ENCODE results near the gene AMPD1. TPM values are rescaled to one million over a fixed set of nuclear protein-coding genes. Genes with fewer than 3 reads are reported as not detected.

Gene AMPD1
- polyA plus RNA-seq, 1 of the 3 experiments (the other 2 are of a cell fraction), result not detected

- Histone ChIP-seq H4K20me1 (ENCODE audit: insufficient read depth) (no peaks in the 10 kb centered on the region), H3K27me3 (ENCODE audit: insufficient read depth) (no peaks in the 10 kb centered on the region; the same call in 1 of the 2 replicates), H3K9ac (no peak overlapping the region), H3K9me2 (no peaks in the 10 kb centered on the region), H2AFZ (ENCODE audit: low read depth) (no peak overlapping the region), H3F3A (replicated peaks; ENCODE audit: insufficient read depth) (peaks cover 45% of the 10 kb centered on the region), H3K4me1 (ENCODE audit: control insufficient read depth in 1 of 2, insufficient read depth in 2 of 2, low read depth in 1 of 2, low read length in 1 of 2) (no peaks in the 10 kb centered on the region; a peak in 1 of 4 replicates), H3K27ac (ENCODE audit: low read depth in 2 of 2, low read length in 1 of 2) (no peak overlapping the region), H3K4me2 (no peak overlapping the region), H3K4me3 (ENCODE audit: low read depth in 2 of 2, low read length in 1 of 2) (no peak overlapping the region), H3K36me3 (replicated peaks in 1 of 2; ENCODE audit: control insufficient read depth in 1 of 2, insufficient read depth in 2 of 2, low read length in 1 of 2) (peaks cover 26 to 36% of the 10 kb centered on the region in 2 experiments), H3K9me3 (no peaks in the 10 kb centered on the region), H3K79me2 (ENCODE audit: insufficient read depth) (no peaks in the 10 kb centered on the region)
- ChIA-PET CTCF (interaction anchor here (0.8 to 1.6 kb wide), 4 partner anchors 13 to 144 kb away, joined by 3 read pairs; partner anchors contain the start of genes CSDE1 and NRAS), POLR2A (no interaction called here)
- DNase-seq, result no peak
- TF ChIP-seq, protein P1, sequence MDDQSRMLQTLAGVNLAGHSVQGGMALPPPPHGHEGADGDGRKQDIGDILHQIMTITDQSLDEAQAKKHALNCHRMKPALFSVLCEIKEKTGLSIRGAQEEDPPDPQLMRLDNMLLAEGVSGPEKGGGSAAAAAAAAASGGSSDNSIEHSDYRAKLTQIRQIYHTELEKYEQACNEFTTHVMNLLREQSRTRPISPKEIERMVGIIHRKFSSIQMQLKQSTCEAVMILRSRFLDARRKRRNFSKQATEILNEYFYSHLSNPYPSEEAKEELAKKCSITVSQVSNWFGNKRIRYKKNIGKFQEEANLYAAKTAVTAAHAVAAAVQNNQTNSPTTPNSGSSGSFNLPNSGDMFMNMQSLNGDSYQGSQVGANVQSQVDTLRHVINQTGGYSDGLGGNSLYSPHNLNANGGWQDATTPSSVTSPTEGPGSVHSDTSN (IDR thresholded peaks at IDR 0.05), result no peak
- TF ChIP-seq, protein P2, sequence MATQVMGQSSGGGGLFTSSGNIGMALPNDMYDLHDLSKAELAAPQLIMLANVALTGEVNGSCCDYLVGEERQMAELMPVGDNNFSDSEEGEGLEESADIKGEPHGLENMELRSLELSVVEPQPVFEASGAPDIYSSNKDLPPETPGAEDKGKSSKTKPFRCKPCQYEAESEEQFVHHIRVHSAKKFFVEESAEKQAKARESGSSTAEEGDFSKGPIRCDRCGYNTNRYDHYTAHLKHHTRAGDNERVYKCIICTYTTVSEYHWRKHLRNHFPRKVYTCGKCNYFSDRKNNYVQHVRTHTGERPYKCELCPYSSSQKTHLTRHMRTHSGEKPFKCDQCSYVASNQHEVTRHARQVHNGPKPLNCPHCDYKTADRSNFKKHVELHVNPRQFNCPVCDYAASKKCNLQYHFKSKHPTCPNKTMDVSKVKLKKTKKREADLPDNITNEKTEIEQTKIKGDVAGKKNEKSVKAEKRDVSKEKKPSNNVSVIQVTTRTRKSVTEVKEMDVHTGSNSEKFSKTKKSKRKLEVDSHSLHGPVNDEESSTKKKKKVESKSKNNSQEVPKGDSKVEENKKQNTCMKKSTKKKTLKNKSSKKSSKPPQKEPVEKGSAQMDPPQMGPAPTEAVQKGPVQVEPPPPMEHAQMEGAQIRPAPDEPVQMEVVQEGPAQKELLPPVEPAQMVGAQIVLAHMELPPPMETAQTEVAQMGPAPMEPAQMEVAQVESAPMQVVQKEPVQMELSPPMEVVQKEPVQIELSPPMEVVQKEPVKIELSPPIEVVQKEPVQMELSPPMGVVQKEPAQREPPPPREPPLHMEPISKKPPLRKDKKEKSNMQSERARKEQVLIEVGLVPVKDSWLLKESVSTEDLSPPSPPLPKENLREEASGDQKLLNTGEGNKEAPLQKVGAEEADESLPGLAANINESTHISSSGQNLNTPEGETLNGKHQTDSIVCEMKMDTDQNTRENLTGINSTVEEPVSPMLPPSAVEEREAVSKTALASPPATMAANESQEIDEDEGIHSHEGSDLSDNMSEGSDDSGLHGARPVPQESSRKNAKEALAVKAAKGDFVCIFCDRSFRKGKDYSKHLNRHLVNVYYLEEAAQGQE (IDR thresholded peaks at IDR 0.05; ENCODE audit: low read depth, low read length), result no peak
- no peak for TF ChIP-seq NRF1 (IDR thresholded peaks at IDR 0.05; ENCODE audit: low read depth, low read length)
- no peak for TF ChIP-seq JUND (IDR thresholded peaks at IDR 0.05)
- TF ChIP-seq FOSL2 (IDR thresholded peaks at IDR 0.05; ENCODE audit: borderline replicate concordance, low read depth), result no peak
- TF ChIP-seq SMC3 (IDR thresholded peaks at IDR 0.05; ENCODE audit: low read depth, low read length), result no peak
- no peak for TF ChIP-seq FOXJ3 (CRISPR knock-in tag; IDR thresholded peaks at IDR 0.05)
- no peak for TF ChIP-seq SIN3A (IDR thresholded peaks at IDR 0.05; ENCODE audit: borderline replicate concordance, low read depth, low read length)
- TF ChIP-seq, protein P3, sequence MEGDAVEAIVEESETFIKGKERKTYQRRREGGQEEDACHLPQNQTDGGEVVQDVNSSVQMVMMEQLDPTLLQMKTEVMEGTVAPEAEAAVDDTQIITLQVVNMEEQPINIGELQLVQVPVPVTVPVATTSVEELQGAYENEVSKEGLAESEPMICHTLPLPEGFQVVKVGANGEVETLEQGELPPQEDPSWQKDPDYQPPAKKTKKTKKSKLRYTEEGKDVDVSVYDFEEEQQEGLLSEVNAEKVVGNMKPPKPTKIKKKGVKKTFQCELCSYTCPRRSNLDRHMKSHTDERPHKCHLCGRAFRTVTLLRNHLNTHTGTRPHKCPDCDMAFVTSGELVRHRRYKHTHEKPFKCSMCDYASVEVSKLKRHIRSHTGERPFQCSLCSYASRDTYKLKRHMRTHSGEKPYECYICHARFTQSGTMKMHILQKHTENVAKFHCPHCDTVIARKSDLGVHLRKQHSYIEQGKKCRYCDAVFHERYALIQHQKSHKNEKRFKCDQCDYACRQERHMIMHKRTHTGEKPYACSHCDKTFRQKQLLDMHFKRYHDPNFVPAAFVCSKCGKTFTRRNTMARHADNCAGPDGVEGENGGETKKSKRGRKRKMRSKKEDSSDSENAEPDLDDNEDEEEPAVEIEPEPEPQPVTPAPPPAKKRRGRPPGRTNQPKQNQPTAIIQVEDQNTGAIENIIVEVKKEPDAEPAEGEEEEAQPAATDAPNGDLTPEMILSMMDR (IDR thresholded peaks at IDR 0.05), result no peak
- no peak for TF ChIP-seq NFIC (IDR thresholded peaks at IDR 0.05; ENCODE audit: borderline replicate concordance)
- no peak for TF ChIP-seq FOXM1 (IDR thresholded peaks at IDR 0.05; ENCODE audit: low read depth)
- TF ChIP-seq EP300 (IDR thresholded peaks at IDR 0.05; ENCODE audit: borderline replicate concordance in 1 of 2, low read depth in 1 of 2, low read length in 1 of 2), result no peak
- no peak for TF ChIP-seq EZH2phosphoT487 (IDR thresholded peaks at IDR 0.05; ENCODE audit: borderline replicate concordance, low read depth)
- no peak for TF ChIP-seq MEF2A (IDR thresholded peaks at IDR 0.05; ENCODE audit: borderline replicate concordance, low read depth)
- no peak for TF ChIP-seq RFX5 (IDR thresholded peaks at IDR 0.05; ENCODE audit: low read length)
- TF ChIP-seq TAF1 (IDR thresholded peaks at IDR 0.05; ENCODE audit: borderline replicate concordance, low read depth, low read length), result no peak
- TF ChIP-seq POLR2AphosphoS5 (IDR thresholded peaks at IDR 0.05; ENCODE audit: low read depth, low read length), result no peak
- TF ChIP-seq ELF1 (IDR thresholded peaks at IDR 0.05), result no peak
- TF ChIP-seq TEAD4 (IDR thresholded peaks at IDR 0.05; ENCODE audit: borderline replicate concordance, insufficient read depth), result no peak
- WGBS (ENCODE audit: low lambda C conversion rate), result 97% methylated on average over 5 of the region's 5 CpGs
Measured at GRCh38 chr1:114702737-114703136, 7.4 kb upstream of the AMPD1 start.
